Spleen (tissue), 7 donors: ENCODE measurements around the gene EFL1.
"Not testable (repeated sequence)": the region's sequence is repeated elsewhere in the genome, so short reads cannot be mapped to it uniquely, and the experiment has no call there.

Experiments used
- POLR2A ChIP-seq, 3 donors: fragments of 450-650 bp; IDR thresholded peaks; one replicate each; pipeline ENCODE4 v1.5.1; 2017; ENCODE audit warnings: antibody characterized with exemption in 3 of 3, mild to moderate bottlenecking in 1 of 3
- TF ChIP-seq, protein P1 (sequence below), 11 experiments: fragments of 200-600 bp in 7 of 11; fragments of 450-650 bp in 4 of 11; sonication (generic) in 4 of 11; IDR thresholded peaks in 8 of 11; conservative IDR thresholded peaks in 3 of 11; 1 replicate in 7 of 11; 2 replicates in 4 of 11; pipeline versions ENCODE4 v1.4.0 to v1.8.0; 2016 to 2021; ENCODE audit warnings: antibody characterized with exemption in 11 of 11, inconsistent platforms in 4 of 11, mild to moderate bottlenecking in 1 of 11
- donor health status: DM: no; HTN: no; CAD: no; lungs with moderate emphysema.
- donor health status: DM: no; HTN: no; CAD: no.
- donor health status: DM: no; HTN: no; CAD: no.

DNA sequence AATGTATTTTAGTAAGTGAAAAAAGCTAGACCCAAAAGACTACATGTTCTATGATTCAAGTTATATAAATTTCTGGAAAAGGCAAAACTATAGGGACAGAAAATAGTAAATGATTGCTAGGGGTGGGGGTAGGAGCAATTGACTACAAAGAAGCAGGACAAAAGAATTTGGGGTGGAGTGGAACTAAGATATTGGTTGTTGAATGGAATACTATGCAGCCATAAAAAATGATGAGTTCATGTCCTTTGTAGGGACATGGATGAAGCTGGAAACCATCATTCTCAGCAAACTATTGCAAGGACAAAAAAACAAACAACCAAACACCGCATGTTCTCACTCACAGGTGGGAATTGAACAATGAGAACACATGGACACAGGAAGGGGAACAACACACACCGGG lies 25.7 kb upstream of the EFL1 start:
- not testable (repeated sequence) for TF ChIP-seq POLR2A (IDR thresholded peaks at IDR 0.05)
- TF ChIP-seq, protein P1, sequence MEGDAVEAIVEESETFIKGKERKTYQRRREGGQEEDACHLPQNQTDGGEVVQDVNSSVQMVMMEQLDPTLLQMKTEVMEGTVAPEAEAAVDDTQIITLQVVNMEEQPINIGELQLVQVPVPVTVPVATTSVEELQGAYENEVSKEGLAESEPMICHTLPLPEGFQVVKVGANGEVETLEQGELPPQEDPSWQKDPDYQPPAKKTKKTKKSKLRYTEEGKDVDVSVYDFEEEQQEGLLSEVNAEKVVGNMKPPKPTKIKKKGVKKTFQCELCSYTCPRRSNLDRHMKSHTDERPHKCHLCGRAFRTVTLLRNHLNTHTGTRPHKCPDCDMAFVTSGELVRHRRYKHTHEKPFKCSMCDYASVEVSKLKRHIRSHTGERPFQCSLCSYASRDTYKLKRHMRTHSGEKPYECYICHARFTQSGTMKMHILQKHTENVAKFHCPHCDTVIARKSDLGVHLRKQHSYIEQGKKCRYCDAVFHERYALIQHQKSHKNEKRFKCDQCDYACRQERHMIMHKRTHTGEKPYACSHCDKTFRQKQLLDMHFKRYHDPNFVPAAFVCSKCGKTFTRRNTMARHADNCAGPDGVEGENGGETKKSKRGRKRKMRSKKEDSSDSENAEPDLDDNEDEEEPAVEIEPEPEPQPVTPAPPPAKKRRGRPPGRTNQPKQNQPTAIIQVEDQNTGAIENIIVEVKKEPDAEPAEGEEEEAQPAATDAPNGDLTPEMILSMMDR (IDR thresholded peaks at IDR 0.05 in 8 of 11, conservative IDR thresholded peaks at IDR 0.05 in 3 of 11), result not testable (repeated sequence)
